ENCODE data around the gene BRAF. TPM values are rescaled to one million over a fixed set of nuclear protein-coding genes. Genes with fewer than 3 reads are reported as not detected.

The BRAF gene
- total RNA-seq, 2 donors from 2014 or later, result 19.8 to 24.7 TPM

GRCh38 chr7:140707132-140707531 lies 217.6 kb downstream of the BRAF start:
- Histone ChIP-seq H3K4me1 (no peaks in the 10 kb centered on the region), H3K4me3 (no peak overlapping the region), H3K27ac (no peak overlapping the region), H3K9ac (ENCODE audit: low read depth in 2 of 2, low read length in 2 of 2) (no peak overlapping the region), H3K36me3 (peaks cover 5% of the 10 kb centered on the region), H3K9me3 (no peaks in the 10 kb centered on the region), H3K27me3 (no peaks in the 10 kb centered on the region)
- intact Hi-C loops (cut with DNase I), result no loop called here
- TF ChIP-seq CTCF (IDR thresholded peaks at IDR 0.05), result no peak
- DNase-seq, result no peak

GRCh38 chr7:140704205-140704604 lies 220.5 kb downstream of the BRAF start:
- H3K9ac ChIP-seq (ENCODE audit: low read depth in 2 of 2, low read length in 2 of 2), result no peak overlapping the region
- H3K9me3 ChIP-seq, result no peaks in the 10 kb centered on the region
- H3K4me1 ChIP-seq, result no peaks in the 10 kb centered on the region
- DNase-seq, result no peak
- H3K27ac ChIP-seq, result no peak overlapping the region
- TF ChIP-seq CTCF (IDR thresholded peaks at IDR 0.05), result no peak
- no peaks in the 10 kb centered on the region for H3K27me3 ChIP-seq
- peaks cover 5% of the 10 kb centered on the region for H3K36me3 ChIP-seq
- intact Hi-C loops (cut with DNase I), result no loop called here
- no peak overlapping the region for H3K4me3 ChIP-seq

GRCh38 chr7:140702774-140703173 lies 222.0 kb downstream of the BRAF start:
- no peak overlapping the region for H3K9ac ChIP-seq (ENCODE audit: low read depth in 2 of 2, low read length in 2 of 2)
- intact Hi-C loops (cut with DNase I), result no loop called here
- no peak for DNase-seq

GRCh38 chr7:140698477-140698876 lies 226.3 kb downstream of the BRAF start:
- Histone ChIP-seq H3K27me3 (no peaks in the 10 kb centered on the region), H3K4me1 (peaks cover 7% of the 10 kb centered on the region), H3K4me3 (no peak overlapping the region), H3K9me3 (no peaks in the 10 kb centered on the region), H3K36me3 (no peaks in the 10 kb centered on the region), H3K27ac (no peak overlapping the region), H3K9ac (ENCODE audit: low read depth in 2 of 2, low read length in 2 of 2) (no peak overlapping the region)
- intact Hi-C loops (cut with DNase I), result no loop called here
- DNase-seq, result no peak
- no peak for TF ChIP-seq CTCF (IDR thresholded peaks at IDR 0.05)

More at GRCh38 chr7:140702774-140703173, 222.0 kb downstream of the BRAF start:
- Histone ChIP-seq H3K4me1 (peaks cover 4% of the 10 kb centered on the region), H3K9me3 (no peaks in the 10 kb centered on the region), H3K4me3 (no peak overlapping the region), H3K27ac (no peak overlapping the region), H3K27me3 (no peaks in the 10 kb centered on the region), H3K36me3 (peaks cover 5% of the 10 kb centered on the region)
- TF ChIP-seq CTCF (IDR thresholded peaks at IDR 0.05), result no peak

- intact Hi-C loops (cut with DNase I), result no loop called here
- Histone ChIP-seq H3K27me3 (no peaks in the 10 kb centered on the region), H3K4me1 (peaks cover 7% of the 10 kb centered on the region), H3K4me3 (peak overlapping the region; percentile 46), H3K9ac (ENCODE audit: low read depth in 2 of 2, low read length in 2 of 2) (peak overlapping the region; percentile 57 to 93), H3K36me3 (no peaks in the 10 kb centered on the region), H3K9me3 (no peaks in the 10 kb centered on the region), H3K27ac (peak overlapping the region; percentile 69)
- no peak for TF ChIP-seq CTCF (IDR thresholded peaks at IDR 0.05)
- DNase-seq, result no peak
These were observed 227.1 kb downstream of the BRAF start for GRCh38 chr7:140697447-140698143.
